ENCODE results near the gene FSTL4. TPM values are rescaled to one million over a fixed set of nuclear protein-coding genes. Genes with fewer than 3 reads are reported as not detected.

FSTL4 gene
- total and polyA plus RNA-seq, 2 of the 4 experiments (the other 2 are of a cell fraction): 0.18 TPM; not detected in 1

- H3K27me3 ChIP-seq (ENCODE audit: control insufficient read depth, insufficient read depth, low read length): peaks cover 19% of the 10 kb centered on the region; the same call in 1 of the 2 replicates
- H3K79me1 ChIP-seq (ENCODE audit: low read depth in 1 of 2, low read length in 2 of 2): no peaks in the 10 kb centered on the region
- no CpG with 5 or more reads among the region's 1 CpG for WGBS, 2 experiments (ENCODE audit: extremely low coverage in 2 of 2, insufficient read length in 1 of 2)
- in situ Hi-C loops (cut with MboI; ENCODE audit: low sequenced_read_pairs): no loop called here
- no peak overlapping the region for H3K18ac ChIP-seq (ENCODE audit: low read depth, low read length)
- no peak overlapping the region for H2BK5ac ChIP-seq (ENCODE audit: low read depth, low read length, poor library complexity, severe bottlenecking)
- no peak overlapping the region for H2AFZ ChIP-seq (replicated peaks; ENCODE audit: low read length, poor library complexity)
- no peak overlapping the region for H3K4me2 ChIP-seq (ENCODE audit: low read depth, low read length)
- CTCF ChIA-PET: no interaction called here
- TF ChIP-seq ELK1 (IDR thresholded peaks at IDR 0.05; ENCODE audit: borderline replicate concordance, low read depth, low read length) (no peak), MXI1 (IDR thresholded peaks at IDR 0.05; ENCODE audit: borderline replicate concordance, low read depth, low read length) (no peak), NFE2L2 (IDR thresholded peaks at IDR 0.05; ENCODE audit: low read depth, low read length) (no peak)
- H3K9me1 ChIP-seq (ENCODE audit: insufficient read depth, low read length): no peaks in the 10 kb centered on the region
- H4K91ac ChIP-seq (ENCODE audit: insufficient read depth, low read depth, low read length): no peak overlapping the region
- H3K9me3 ChIP-seq (ENCODE audit: control insufficient read depth, insufficient read depth, low read length): no peaks in the 10 kb centered on the region
- H3K14ac ChIP-seq (replicated peaks; ENCODE audit: low read depth, low read length): no peak overlapping the region
- H3K23ac ChIP-seq (ENCODE audit: low read depth, low read length): no peak overlapping the region
- no peaks in the 10 kb centered on the region for H3K36me3 ChIP-seq (ENCODE audit: control insufficient read depth, insufficient read depth, low read length)
- H2BK15ac ChIP-seq (ENCODE audit: low read depth, low read length): no peak overlapping the region
- no peak overlapping the region for H3K4me3 ChIP-seq (ENCODE audit: insufficient read depth, low read depth, low read length)
- H2AK5ac ChIP-seq (ENCODE audit: low read depth, low read length): no peak overlapping the region
- DNase-seq: no peak
- H3K56ac ChIP-seq (ENCODE audit: extremely low read depth, insufficient read depth, low read length): no peak overlapping the region
- POLR2A ChIA-PET (ENCODE audit: unreplicated experiment): no interaction called here
- ATAC-seq (ENCODE audit: low read depth): no peak
- no peak overlapping the region for H4K5ac ChIP-seq (ENCODE audit: low read depth, low read length)
- no peak overlapping the region for H2BK20ac ChIP-seq (ENCODE audit: low read depth, low read length)
- no peaks in the 10 kb centered on the region for H3K4me1 ChIP-seq (ENCODE audit: control insufficient read depth, insufficient read depth, low read length)
- BruUV-seq (replicated peaks): no TSS peak
- no peaks in the 10 kb centered on the region for H4K20me1 ChIP-seq (ENCODE audit: insufficient read depth, low read length)
- intact Hi-C loops (cut with micrococcal nuclease): no loop called here
- H3K4ac ChIP-seq (ENCODE audit: low read depth, low read length): no peak overlapping the region
- no peak overlapping the region for H3K9ac ChIP-seq (ENCODE audit: low read depth, low read length)
- dilution Hi-C loops (cut with HindIII; ENCODE audit: low sequenced_read_pairs, unreplicated experiment): no loop called here
- no peak overlapping the region for H3K27ac ChIP-seq (ENCODE audit: insufficient read depth, low read length)
- H2AK9ac ChIP-seq (replicated peaks; ENCODE audit: low read depth, low read length, poor library complexity): no peak overlapping the region
- no peak overlapping the region for H2BK120ac ChIP-seq (ENCODE audit: low read depth, low read length)
- no peak overlapping the region for H4K8ac ChIP-seq (ENCODE audit: low read depth in 2 of 2, low read length in 2 of 2)
Observed at GRCh38 chr5:133299021-133299420, 313.3 kb downstream of the FSTL4 start.

Measured in IMR-90 (cell line).